CD4-positive, alpha-beta T cell treated with Interleukin-2 at 100 ng/mL for 4 hours (primary cell): ENCODE data around the gene LHFPL4.
"Not testable (repeated sequence)": the region's sequence is repeated elsewhere in the genome, so short reads cannot be mapped to it uniquely, and the experiment has no call there.

Experiments
- DNase-seq: peaks from one replicate; pipeline ENCODE4 v3.0.0-alpha.2; 2020; ENCODE audit warnings: low spot score

Gene LHFPL4

GRCh38 chr3:9536212-9536611 lies 17.4 kb downstream of the LHFPL4 start:
- DNase-seq: no peak

- no peak for DNase-seq
Measured at GRCh38 chr3:9534429-9534828, 19.2 kb downstream of the LHFPL4 start.

GRCh38 chr3:9525078-9525477 lies 28.5 kb downstream of the LHFPL4 start:
- DNase-seq: no peak

- DNase-seq: no peak
Measured at GRCh38 chr3:9514956-9515355, 38.7 kb downstream of the LHFPL4 start.

GRCh38 chr3:9514306-9514705 lies 39.3 kb downstream of the LHFPL4 start:
- no peak for DNase-seq

- no peak for DNase-seq
Measured at GRCh38 chr3:9512456-9513045, 41.1 kb downstream of the LHFPL4 start.

- no peak for DNase-seq
Measured at GRCh38 chr3:9508781-9509180, 44.8 kb downstream of the LHFPL4 start.

DNA sequence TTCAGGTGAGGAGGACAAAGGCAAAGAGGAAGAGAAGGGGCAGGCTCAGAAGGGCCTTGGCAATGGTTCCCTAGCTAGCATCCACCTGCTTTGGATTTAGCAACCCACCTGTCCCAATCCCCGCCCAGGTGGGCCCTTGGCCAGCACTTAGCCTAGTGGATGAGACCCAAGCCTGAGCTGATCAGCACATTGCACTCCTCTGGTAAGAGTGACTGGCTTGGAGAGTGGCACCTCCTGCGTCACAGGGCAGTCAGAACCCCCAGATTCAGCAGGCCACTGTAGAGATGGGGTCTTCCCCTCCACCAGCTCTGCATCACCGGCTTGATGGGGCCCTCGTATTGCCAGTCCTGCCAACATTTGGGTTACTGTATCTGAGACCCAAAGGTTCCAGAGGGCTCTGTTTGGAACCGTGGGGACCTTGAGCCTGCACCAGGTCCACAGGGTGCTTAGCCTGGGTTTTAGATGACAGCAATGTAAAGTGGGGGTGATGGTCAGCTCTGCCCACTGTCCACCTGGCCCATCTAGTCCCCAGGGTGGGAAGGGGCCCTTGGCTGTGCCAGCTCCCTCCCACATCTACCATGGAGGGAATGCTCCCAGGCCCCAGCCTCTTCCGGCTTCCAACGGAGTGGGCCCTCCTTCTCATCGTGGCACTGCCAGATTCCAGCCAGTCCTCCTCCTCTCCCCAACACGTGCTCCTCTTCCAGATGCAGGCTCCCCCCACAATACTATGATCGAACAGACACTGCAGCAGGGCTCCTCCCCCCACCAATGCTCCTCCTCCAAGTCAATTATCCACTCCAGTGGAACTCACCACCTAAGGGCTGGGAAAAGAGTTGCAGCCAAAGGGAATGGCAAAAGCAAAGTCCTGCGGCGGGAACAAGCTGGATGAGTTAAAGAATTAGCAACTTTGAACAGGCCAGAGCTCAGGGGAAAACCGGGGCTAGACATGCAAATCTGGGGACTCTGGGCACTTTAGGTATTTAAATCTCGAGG lies 45.7 kb downstream of the LHFPL4 start:
- no peak for DNase-seq

DNA sequence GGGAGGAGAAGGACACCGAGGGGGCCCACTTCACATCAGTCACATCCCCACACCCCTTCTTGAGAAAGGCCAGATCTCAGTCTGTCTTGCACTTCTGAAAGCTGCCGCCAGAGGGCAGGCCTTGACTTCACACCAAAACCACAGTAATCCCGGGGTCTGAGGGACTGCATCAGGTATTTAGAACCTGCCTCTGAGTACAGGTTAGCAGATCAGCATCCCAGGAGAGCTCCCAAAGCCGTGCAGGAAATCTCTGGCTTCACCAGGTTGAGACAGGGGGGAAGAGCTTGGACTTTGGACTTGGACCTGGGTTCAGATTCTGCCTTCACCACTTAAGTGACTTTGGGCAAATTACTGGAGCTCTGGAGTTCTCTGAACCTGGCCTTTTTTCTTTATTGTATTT lies 50.3 kb downstream of the LHFPL4 start:
- peak; percentile 66 for DNase-seq

DNA sequence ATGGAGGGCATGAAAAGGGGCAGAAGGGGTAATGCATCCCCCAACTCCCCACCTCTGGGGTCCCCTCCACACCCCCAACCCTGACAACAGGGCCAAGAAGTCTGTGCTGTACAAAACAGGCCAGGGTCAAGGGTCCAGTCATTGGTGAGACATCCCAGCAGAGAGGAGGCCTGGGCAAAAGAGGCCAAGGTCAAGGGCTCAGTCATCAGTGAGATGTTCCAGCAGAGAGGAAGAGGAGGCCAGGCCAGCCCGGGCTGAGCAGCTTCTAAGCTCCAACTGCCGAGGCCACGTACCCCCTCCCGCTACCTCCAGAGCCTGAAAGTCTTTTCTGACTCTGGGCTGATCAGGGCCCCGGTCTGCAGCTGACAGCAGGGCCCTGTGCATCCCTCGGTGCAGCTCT lies 52.4 kb downstream of the LHFPL4 start:
- DNase-seq: no peak

DNA sequence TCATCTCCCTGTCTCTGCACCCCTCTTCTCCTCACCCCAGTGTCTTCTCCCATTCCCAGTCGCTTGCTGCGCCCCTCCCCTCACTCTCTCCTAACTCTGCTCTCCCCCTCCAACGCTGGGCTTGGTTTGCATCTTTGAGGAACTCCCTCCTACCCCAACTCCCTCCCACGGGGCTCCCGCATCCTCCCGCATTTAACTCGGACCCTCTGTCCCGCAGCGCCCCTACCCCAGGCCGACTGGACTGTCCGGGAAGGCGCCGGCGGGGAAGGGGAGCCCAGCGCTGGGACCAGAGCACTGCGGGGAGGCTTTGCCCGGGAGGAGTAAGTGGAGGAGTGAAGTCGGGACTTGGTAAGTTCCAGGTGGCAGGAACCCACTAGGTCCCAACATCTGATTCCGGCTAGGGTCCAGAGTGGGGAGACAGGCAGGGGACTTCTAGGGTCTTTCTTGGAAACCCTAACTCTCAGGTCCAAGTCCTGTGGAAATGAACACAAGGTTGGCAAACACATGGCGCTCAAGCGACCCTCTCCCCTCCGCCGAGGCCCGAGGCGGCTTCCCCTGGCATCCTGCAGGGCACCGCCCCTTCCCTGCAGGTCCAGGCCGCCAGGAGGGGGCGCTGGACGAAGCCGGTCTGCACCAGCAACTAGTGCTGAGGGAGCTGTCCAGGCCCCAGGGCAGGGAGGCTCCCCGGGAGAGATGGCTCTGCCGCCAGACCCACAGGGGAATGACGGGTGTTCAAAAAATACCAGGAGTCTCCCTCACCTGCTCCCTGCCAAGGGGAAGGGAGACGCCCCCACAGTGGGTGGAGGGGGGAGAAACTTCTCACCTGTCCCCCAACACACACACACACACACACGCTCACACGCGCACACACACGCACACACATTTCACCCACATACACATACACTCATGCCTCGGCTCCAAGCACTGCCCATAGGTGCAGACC lies 53.2 kb downstream of the LHFPL4 start:
- peak; percentile 43 for DNase-seq

- no peak for DNase-seq
Measured at GRCh38 chr3:9499455-9500107, 54.0 kb downstream of the LHFPL4 start.

DNA sequence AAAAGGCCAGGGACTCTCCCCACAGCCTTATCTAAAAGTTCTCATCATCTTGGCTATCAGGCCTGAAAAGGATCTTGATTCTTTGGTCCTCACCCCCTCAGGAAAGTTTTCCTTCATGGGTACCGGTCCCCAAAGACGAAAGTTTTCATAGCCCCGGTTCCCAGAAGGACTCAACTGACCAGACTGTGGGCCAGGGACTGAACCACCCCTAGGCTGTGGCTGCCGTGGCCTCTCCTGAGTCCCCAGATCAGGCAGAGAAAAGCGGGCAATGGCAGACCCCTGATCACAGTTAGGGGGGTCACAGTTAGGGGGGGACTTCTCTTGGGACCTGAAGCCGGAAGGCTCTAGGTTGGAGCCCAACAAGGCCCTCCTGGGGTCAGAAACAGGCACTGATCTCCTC lies 54.8 kb downstream of the LHFPL4 start:
- no peak for DNase-seq

- no peak for DNase-seq
Measured at GRCh38 chr3:9497821-9498565, 55.6 kb downstream of the LHFPL4 start.

GRCh38 chr3:9496893-9497292 lies 56.7 kb downstream of the LHFPL4 start:
- DNase-seq: no peak

GRCh38 chr3:9494036-9494435 lies 59.6 kb downstream of the LHFPL4 start:
- DNase-seq: not testable (repeated sequence)

GRCh38 chr3:9491506-9491905 lies 62.1 kb downstream of the LHFPL4 start:
- DNase-seq: no peak

DNA sequence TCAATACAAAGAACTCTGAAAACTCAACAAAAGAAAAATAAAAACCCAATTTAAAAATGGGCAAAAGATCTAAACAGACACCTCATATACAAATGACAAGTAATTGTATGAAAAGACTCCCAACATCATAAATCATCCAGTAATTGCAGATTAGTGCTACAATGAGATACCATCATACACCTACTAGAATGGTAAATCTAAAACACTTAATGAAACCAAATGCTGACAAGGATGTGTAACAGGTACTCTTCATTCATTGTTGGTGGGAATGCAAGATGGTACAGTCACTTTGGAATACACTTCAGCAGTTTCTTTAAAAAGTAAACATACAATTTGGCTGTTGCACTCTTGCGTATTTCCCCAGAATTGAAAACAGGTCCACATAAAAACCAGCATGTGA lies 68.4 kb downstream of the LHFPL4 start:
- no peak for DNase-seq

DNA sequence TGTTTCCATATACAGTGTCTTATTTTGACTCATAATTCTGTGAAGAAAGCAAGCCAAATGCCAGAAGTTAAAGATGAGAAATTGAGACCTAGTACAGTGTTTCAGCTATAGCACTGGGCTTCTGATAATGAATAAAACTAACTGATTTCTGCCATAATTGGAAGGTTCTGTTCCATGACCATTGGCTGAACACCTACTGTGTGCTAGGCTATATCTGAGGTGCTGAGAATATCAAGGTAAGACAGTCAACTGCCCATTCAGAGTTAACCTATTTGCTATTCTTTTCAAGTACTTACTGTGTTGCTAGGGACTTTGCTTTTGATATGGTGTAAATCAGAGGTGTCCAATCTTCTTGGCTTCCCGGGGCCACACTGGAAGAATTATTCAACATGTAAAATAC lies 73.4 kb downstream of the LHFPL4 start:
- DNase-seq: no peak

DNA sequence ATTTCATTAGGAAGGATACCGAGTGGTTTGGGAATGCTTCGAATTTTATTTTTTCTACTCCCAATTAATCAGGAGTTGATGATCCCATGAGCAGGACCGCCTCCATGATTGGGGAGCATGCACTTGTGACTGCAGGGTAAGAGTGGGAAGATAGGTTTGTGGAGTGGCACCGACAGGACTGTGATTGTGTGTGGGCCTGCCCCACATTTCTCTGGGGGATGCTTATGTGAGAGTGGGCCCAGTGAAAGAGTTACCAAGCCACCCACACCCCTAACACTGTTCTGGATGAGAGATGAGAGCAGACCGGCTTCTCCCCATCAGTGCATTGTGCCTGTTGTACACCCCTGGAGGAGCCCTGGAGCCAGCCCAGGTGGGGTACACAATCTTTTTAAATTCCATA lies 76.7 kb downstream of the LHFPL4 start:
- DNase-seq: no peak

DNA sequence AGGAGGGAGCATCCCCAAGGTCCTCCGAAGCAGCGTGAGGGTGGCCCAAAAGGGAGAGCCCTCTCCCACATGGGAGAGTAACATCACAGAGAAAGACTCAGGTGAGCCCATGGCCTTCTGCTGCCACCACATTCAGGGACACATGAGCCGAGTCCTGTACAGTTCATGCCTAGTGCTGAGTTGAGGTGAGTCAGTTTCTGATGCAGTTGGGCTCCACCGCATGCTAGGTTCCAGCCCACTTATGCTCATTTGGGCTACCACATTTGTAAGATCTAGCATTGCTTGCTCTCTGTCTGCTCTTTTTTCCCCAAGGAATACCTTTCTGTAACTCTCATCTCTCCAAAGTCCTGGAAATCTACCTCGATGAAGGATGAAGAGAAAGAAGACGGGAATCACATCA lies 79.1 kb downstream of the LHFPL4 start:
- no peak for DNase-seq
